ENCODE results near the gene TCF12.

The TCF12 gene

DNA sequence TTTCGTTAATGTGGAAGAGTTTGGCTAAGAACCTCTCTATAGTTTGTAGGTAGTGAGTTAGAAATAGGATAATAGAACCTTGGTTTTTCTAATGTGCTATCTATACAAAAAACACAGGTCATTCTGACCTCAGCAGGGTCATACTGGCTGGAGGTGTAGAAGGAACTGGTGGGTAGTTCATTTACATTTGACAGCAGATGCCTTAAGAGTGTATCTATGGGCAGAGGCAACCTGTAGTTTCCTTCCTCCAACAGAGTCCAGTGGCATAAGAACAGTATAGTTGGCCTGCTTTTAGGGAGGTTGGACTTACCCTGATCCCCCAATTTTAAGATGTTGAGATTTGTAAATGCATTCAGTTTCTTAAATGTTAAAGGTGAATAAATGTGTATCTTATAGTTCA is 152.2 kb downstream of the TCF12 start:
- TF ChIP-seq NFIC (IDR thresholded peaks at IDR 0.05) = no peak
- TF ChIP-seq, protein P1, sequence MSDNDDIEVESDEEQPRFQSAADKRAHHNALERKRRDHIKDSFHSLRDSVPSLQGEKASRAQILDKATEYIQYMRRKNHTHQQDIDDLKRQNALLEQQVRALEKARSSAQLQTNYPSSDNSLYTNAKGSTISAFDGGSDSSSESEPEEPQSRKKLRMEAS (IDR thresholded peaks at IDR 0.05) = no peak
- TF ChIP-seq TAF1 (IDR thresholded peaks at IDR 0.05; ENCODE audit: low read depth) = no peak
- TF ChIP-seq ZBTB7A (IDR thresholded peaks at IDR 0.05; ENCODE audit: low read depth) = no peak
- no peak for TF ChIP-seq EGR1 (IDR thresholded peaks at IDR 0.05)
- no peak for TF ChIP-seq CEBPB (IDR thresholded peaks at IDR 0.05)
- no peak for TF ChIP-seq EP300 (IDR thresholded peaks at IDR 0.05; ENCODE audit: borderline replicate concordance)
- no peak for TF ChIP-seq CREB1 (IDR thresholded peaks at IDR 0.05; ENCODE audit: low read depth)
- TF ChIP-seq, protein P2, sequence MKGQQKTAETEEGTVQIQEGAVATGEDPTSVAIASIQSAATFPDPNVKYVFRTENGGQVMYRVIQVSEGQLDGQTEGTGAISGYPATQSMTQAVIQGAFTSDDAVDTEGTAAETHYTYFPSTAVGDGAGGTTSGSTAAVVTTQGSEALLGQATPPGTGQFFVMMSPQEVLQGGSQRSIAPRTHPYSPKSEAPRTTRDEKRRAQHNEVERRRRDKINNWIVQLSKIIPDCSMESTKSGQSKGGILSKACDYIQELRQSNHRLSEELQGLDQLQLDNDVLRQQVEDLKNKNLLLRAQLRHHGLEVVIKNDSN (IDR thresholded peaks at IDR 0.05) = no peak
- TF ChIP-seq FOXM1 (IDR thresholded peaks at IDR 0.05; ENCODE audit: borderline replicate concordance, low read depth) = no peak
- no peak for TF ChIP-seq RAD21 (IDR thresholded peaks at IDR 0.05; ENCODE audit: low read depth)
- TF ChIP-seq TEAD4 (IDR thresholded peaks at IDR 0.05) = no peak
- TF ChIP-seq, protein P3, sequence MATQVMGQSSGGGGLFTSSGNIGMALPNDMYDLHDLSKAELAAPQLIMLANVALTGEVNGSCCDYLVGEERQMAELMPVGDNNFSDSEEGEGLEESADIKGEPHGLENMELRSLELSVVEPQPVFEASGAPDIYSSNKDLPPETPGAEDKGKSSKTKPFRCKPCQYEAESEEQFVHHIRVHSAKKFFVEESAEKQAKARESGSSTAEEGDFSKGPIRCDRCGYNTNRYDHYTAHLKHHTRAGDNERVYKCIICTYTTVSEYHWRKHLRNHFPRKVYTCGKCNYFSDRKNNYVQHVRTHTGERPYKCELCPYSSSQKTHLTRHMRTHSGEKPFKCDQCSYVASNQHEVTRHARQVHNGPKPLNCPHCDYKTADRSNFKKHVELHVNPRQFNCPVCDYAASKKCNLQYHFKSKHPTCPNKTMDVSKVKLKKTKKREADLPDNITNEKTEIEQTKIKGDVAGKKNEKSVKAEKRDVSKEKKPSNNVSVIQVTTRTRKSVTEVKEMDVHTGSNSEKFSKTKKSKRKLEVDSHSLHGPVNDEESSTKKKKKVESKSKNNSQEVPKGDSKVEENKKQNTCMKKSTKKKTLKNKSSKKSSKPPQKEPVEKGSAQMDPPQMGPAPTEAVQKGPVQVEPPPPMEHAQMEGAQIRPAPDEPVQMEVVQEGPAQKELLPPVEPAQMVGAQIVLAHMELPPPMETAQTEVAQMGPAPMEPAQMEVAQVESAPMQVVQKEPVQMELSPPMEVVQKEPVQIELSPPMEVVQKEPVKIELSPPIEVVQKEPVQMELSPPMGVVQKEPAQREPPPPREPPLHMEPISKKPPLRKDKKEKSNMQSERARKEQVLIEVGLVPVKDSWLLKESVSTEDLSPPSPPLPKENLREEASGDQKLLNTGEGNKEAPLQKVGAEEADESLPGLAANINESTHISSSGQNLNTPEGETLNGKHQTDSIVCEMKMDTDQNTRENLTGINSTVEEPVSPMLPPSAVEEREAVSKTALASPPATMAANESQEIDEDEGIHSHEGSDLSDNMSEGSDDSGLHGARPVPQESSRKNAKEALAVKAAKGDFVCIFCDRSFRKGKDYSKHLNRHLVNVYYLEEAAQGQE (IDR thresholded peaks at IDR 0.05; ENCODE audit: low read depth) = no peak
- TF ChIP-seq TCF12 (IDR thresholded peaks at IDR 0.05; ENCODE audit: low read depth) = no peak
- TF ChIP-seq YY1 (IDR thresholded peaks at IDR 0.05; ENCODE audit: low read depth) = no peak

DNA sequence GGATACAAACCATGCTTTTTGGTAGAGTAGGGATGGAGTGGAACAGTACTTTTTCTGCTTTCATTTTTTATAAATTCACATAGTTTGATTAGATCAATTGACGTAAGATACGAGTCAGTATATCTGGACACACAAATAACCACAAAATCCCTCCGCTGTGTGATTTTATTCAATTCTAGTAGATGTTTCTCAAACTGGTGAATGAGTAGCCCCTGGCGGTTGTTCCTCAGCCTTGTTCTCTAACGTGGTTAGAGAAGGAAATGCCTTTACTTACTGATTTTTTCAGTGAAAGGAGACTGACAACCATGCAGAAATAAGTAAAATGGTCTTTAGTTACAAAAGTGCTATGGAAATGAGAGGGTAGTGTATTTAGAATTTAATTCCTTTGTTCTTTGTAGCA is 161.0 kb downstream of the TCF12 start:
- no peak for TF ChIP-seq EP300 (IDR thresholded peaks at IDR 0.05; ENCODE audit: borderline replicate concordance)
- TF ChIP-seq YY1 (IDR thresholded peaks at IDR 0.05; ENCODE audit: low read depth) = no peak
- TF ChIP-seq, protein P1 (IDR thresholded peaks at IDR 0.05) = no peak
- TF ChIP-seq RAD21 (IDR thresholded peaks at IDR 0.05; ENCODE audit: low read depth) = no peak
- TF ChIP-seq FOXM1 (IDR thresholded peaks at IDR 0.05; ENCODE audit: borderline replicate concordance, low read depth) = no peak
- TF ChIP-seq, protein P2 (IDR thresholded peaks at IDR 0.05) = no peak
- TF ChIP-seq TAF1 (IDR thresholded peaks at IDR 0.05; ENCODE audit: low read depth) = no peak
- TF ChIP-seq CREB1 (IDR thresholded peaks at IDR 0.05; ENCODE audit: low read depth) = no peak
- TF ChIP-seq CEBPB (IDR thresholded peaks at IDR 0.05) = no peak
- no peak for TF ChIP-seq TEAD4 (IDR thresholded peaks at IDR 0.05)
- TF ChIP-seq TCF12 (IDR thresholded peaks at IDR 0.05; ENCODE audit: low read depth) = no peak
- TF ChIP-seq, protein P3 (IDR thresholded peaks at IDR 0.05; ENCODE audit: low read depth) = no peak
- no peak for TF ChIP-seq EGR1 (IDR thresholded peaks at IDR 0.05)
- TF ChIP-seq NFIC (IDR thresholded peaks at IDR 0.05) = no peak
- no peak for TF ChIP-seq ZBTB7A (IDR thresholded peaks at IDR 0.05; ENCODE audit: low read depth)

DNA sequence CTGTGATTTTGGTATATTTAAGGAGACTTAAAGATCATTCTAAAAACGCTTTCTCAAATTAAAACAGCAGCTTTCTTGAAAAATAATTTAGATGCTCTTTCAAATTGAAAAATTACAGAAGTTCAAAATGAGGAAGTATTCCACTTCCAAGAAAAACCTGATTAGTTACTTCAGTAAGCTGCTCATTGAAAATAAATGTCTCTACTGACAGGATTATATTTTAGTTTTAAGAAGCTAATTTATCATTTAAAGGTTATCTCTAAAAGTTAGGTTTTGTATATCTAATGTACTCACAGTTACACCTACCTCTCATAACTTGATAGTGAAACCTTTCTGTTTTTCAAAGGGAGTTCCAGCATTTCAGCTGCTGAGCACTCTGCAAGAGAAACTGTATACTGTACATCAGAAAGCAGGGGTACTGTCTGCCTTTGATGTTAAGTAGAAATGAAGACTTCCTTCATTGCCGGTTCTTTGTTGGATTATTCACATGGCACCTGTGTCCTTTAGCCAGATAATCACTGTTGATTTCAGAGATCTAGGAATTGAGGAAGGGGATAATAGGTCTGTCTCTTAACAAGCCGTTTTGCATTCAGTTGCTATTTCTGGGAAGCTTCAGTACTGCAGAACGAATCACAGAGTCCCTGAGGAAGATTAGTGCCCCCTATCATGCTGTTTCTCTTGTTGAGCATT is 161.6 kb downstream of the TCF12 start:
- no peak for TF ChIP-seq TCF12 (IDR thresholded peaks at IDR 0.05; ENCODE audit: low read depth)
- TF ChIP-seq, protein P1 (IDR thresholded peaks at IDR 0.05) = no peak
- no peak for TF ChIP-seq TAF1 (IDR thresholded peaks at IDR 0.05; ENCODE audit: low read depth)
- TF ChIP-seq NFIC (IDR thresholded peaks at IDR 0.05) = no peak
- no peak for TF ChIP-seq EGR1 (IDR thresholded peaks at IDR 0.05)

DNA sequence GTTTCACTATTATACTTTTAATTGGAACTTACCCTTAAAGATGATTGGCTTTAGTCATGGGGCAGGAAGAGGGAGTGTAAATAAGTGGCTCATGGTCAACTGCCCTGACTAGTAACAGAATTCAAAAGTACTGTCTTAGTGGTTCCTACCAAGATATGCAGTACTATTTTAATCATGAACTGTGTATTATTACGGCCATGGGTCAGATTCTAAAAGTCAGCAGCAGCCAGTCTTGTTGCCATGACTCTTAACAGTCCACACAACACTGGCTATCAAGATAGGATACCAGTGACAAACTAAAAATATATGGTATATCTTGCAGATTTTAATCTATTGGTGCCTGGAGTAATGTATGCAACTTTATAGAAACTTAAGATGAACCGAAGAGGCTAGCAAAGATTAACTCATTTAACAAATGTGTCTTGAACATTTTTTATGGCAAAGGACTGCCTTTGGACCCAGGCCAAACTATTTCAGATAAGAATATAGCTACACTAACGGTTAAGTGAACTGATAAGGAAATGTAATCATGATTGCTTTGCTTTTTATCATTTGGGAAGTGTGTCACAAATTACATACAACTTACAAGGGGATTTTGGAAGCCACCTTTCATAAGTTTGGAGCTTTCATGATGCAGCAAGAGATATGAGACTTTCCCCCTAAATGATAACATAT is 163.7 kb downstream of the TCF12 start:
- no peak for TF ChIP-seq EGR1 (IDR thresholded peaks at IDR 0.05)
- no peak for TF ChIP-seq NFIC (IDR thresholded peaks at IDR 0.05)
- TF ChIP-seq TEAD4 (IDR thresholded peaks at IDR 0.05) = no peak
- no peak for TF ChIP-seq TAF1 (IDR thresholded peaks at IDR 0.05; ENCODE audit: low read depth)
- no peak for TF ChIP-seq ZBTB7A (IDR thresholded peaks at IDR 0.05; ENCODE audit: low read depth)
- no peak for TF ChIP-seq CEBPB (IDR thresholded peaks at IDR 0.05)
- TF ChIP-seq YY1 (IDR thresholded peaks at IDR 0.05; ENCODE audit: low read depth) = no peak
- TF ChIP-seq CREB1 (IDR thresholded peaks at IDR 0.05; ENCODE audit: low read depth) = no peak
- TF ChIP-seq TCF12 (IDR thresholded peaks at IDR 0.05; ENCODE audit: low read depth) = no peak
- TF ChIP-seq FOXM1 (IDR thresholded peaks at IDR 0.05; ENCODE audit: borderline replicate concordance, low read depth) = no peak
- TF ChIP-seq, protein P2 (IDR thresholded peaks at IDR 0.05) = no peak
- no peak for TF ChIP-seq RAD21 (IDR thresholded peaks at IDR 0.05; ENCODE audit: low read depth)
- TF ChIP-seq EP300 (IDR thresholded peaks at IDR 0.05; ENCODE audit: borderline replicate concordance) = no peak
- TF ChIP-seq, protein P1 (IDR thresholded peaks at IDR 0.05) = no peak
- TF ChIP-seq, protein P3 (IDR thresholded peaks at IDR 0.05; ENCODE audit: low read depth) = no peak
